Measurements from ENCODE around the gene PNPLA3. TPM values are rescaled to one million over a fixed set of nuclear protein-coding genes. Genes with fewer than 3 reads are reported as not detected.

The PNPLA3 gene
- total RNA-seq, 1 experiment from 2014 or later: 19.8 TPM

DNA sequence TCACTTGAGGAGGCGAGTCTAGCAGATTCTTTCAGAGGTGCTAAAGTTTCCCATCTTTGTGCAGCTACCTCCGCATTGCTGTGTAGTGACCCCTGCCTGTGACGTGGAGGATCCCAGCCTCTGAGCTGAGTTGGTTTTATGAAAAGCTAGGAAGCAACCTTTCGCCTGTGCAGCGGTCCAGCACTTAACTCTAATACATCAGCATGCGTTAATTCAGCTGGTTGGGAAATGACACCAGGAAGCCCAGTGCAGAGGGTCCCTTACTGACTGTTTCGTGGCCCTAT, 22.7 kb downstream of the PNPLA3 start:
- Mint-ChIP-seq H3K4me1 (no peaks in the 10 kb centered on the region), H3K36me3 (peaks cover 57% of the 10 kb centered on the region), H3K4me3 (no peak overlapping the region), H3K27ac (no peak overlapping the region), H3K27me3 (ENCODE audit: low read depth) (no peaks in the 10 kb centered on the region), H3K9me3 (peaks cover 4% of the 10 kb centered on the region; the same call in 1 of the 2 replicates)
- ChIA-PET POLR2A (interaction anchor here (1.5 kb wide), 1 partner anchor 23 kb away, joined by 5 read pairs; the partner anchor contains the start of gene PNPLA3), CTCF (interaction anchor here (0.5 to 3.4 kb wide), 39 partner anchors 8 to 797 kb away, joined by 3 to 65 read pairs (median 4); partner anchors contain the start of genes PNPLA3 and SAMM50)
- no peak for TF ChIP-seq TCF7 (CRISPR knock-in tag; IDR thresholded peaks at IDR 0.05; ENCODE audit: low read depth)
- TF ChIP-seq, protein P1, sequence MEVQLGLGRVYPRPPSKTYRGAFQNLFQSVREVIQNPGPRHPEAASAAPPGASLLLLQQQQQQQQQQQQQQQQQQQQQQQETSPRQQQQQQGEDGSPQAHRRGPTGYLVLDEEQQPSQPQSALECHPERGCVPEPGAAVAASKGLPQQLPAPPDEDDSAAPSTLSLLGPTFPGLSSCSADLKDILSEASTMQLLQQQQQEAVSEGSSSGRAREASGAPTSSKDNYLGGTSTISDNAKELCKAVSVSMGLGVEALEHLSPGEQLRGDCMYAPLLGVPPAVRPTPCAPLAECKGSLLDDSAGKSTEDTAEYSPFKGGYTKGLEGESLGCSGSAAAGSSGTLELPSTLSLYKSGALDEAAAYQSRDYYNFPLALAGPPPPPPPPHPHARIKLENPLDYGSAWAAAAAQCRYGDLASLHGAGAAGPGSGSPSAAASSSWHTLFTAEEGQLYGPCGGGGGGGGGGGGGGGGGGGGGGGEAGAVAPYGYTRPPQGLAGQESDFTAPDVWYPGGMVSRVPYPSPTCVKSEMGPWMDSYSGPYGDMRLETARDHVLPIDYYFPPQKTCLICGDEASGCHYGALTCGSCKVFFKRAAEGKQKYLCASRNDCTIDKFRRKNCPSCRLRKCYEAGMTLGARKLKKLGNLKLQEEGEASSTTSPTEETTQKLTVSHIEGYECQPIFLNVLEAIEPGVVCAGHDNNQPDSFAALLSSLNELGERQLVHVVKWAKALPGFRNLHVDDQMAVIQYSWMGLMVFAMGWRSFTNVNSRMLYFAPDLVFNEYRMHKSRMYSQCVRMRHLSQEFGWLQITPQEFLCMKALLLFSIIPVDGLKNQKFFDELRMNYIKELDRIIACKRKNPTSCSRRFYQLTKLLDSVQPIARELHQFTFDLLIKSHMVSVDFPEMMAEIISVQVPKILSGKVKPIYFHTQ (CRISPR knock-in tag; IDR thresholded peaks at IDR 0.05): no peak
- ATAC-seq (no peak), DNase-seq (ENCODE audit: low spot score) (no peak)

DNA sequence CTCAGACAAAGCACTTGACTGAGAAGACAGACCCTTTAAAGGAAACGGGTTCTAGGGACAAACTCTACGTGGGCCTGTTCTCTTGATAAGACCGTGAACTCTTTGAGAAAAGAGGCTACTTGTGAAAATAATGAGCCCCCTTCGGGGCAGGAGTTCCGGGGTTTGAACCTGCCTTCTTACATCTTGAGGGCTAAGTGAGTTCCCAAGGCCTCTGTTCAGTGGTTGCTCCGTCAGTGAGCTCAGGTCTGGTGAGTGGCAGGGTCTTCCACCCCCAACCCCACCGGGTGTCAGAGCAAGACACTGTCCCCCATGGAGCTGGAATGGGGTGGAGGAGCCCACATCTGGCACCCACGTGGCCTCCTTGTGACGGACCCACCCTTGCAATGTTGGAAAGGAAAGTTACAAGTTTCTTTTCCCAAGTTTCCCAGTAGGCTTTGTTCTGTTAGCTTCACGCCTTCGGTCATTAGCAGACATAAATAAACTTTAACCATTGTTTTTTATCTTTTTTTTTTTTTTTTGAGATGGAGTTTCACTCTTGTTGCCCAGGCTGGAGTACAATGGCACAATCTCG, 25.3 kb downstream of the PNPLA3 start:
- Mint-ChIP-seq H3K9me3 (no peaks in the 10 kb centered on the region), H3K36me3 (peaks cover 32% of the 10 kb centered on the region), H3K27me3 (ENCODE audit: low read depth) (no peaks in the 10 kb centered on the region), H3K4me1 (peaks cover 1% of the 10 kb centered on the region), H3K27ac (no peak overlapping the region), H3K4me3 (no peak overlapping the region)
- CTCF ChIA-PET: interaction anchor here (1.2 kb wide), 1 partner anchor 66 kb away, joined by 6 read pairs; no protein-coding TSS in a partner anchor
- POLR2A ChIA-PET: no interaction called here
- DNase-seq (ENCODE audit: low spot score) (no peak), ATAC-seq (no peak)
- TF ChIP-seq SMAD3 (CRISPR knock-in tag; IDR thresholded peaks at IDR 0.05; ENCODE audit: borderline replicate concordance) (no peak), ELF4 (CRISPR knock-in tag; IDR thresholded peaks at IDR 0.05; ENCODE audit: low read depth) (no peak), JUN (CRISPR knock-in tag; IDR thresholded peaks at IDR 0.05) (no peak), FOXP1 (CRISPR knock-in tag; IDR thresholded peaks at IDR 0.05; ENCODE audit: borderline replicate concordance) (no peak), KAT7 (CRISPR knock-in tag; IDR thresholded peaks at IDR 0.05; ENCODE audit: borderline replicate concordance) (no peak), AFF4 (CRISPR knock-in tag; IDR thresholded peaks at IDR 0.05; ENCODE audit: borderline replicate concordance) (no peak), MLX (CRISPR knock-in tag; IDR thresholded peaks at IDR 0.05) (no peak), HMGXB4 (CRISPR knock-in tag; IDR thresholded peaks at IDR 0.05) (no peak), NR3C1 (CRISPR knock-in tag; conservative IDR thresholded peaks at IDR 0.05; ENCODE audit: low read depth) (no peak), ZNF121 (CRISPR knock-in tag; IDR thresholded peaks at IDR 0.05) (no peak), ZNF317 (CRISPR knock-in tag; IDR thresholded peaks at IDR 0.05; ENCODE audit: borderline replicate concordance, low read depth) (no peak), PREB (CRISPR knock-in tag; IDR thresholded peaks at IDR 0.05; ENCODE audit: borderline replicate concordance) (no peak), IRF2 (CRISPR knock-in tag; IDR thresholded peaks at IDR 0.05; ENCODE audit: borderline replicate concordance, low read depth) (no peak), FOXJ3 (CRISPR knock-in tag; IDR thresholded peaks at IDR 0.05; ENCODE audit: borderline replicate concordance) (no peak), NFYB (CRISPR knock-in tag; conservative IDR thresholded peaks at IDR 0.05; ENCODE audit: low read depth) (no peak)
- TF ChIP-seq, protein P2, sequence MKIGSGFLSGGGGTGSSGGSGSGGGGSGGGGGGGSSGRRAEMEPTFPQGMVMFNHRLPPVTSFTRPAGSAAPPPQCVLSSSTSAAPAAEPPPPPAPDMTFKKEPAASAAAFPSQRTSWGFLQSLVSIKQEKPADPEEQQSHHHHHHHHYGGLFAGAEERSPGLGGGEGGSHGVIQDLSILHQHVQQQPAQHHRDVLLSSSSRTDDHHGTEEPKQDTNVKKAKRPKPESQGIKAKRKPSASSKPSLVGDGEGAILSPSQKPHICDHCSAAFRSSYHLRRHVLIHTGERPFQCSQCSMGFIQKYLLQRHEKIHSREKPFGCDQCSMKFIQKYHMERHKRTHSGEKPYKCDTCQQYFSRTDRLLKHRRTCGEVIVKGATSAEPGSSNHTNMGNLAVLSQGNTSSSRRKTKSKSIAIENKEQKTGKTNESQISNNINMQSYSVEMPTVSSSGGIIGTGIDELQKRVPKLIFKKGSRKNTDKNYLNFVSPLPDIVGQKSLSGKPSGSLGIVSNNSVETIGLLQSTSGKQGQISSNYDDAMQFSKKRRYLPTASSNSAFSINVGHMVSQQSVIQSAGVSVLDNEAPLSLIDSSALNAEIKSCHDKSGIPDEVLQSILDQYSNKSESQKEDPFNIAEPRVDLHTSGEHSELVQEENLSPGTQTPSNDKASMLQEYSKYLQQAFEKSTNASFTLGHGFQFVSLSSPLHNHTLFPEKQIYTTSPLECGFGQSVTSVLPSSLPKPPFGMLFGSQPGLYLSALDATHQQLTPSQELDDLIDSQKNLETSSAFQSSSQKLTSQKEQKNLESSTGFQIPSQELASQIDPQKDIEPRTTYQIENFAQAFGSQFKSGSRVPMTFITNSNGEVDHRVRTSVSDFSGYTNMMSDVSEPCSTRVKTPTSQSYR (CRISPR knock-in tag; IDR thresholded peaks at IDR 0.05): no peak
- TF ChIP-seq, protein P3, sequence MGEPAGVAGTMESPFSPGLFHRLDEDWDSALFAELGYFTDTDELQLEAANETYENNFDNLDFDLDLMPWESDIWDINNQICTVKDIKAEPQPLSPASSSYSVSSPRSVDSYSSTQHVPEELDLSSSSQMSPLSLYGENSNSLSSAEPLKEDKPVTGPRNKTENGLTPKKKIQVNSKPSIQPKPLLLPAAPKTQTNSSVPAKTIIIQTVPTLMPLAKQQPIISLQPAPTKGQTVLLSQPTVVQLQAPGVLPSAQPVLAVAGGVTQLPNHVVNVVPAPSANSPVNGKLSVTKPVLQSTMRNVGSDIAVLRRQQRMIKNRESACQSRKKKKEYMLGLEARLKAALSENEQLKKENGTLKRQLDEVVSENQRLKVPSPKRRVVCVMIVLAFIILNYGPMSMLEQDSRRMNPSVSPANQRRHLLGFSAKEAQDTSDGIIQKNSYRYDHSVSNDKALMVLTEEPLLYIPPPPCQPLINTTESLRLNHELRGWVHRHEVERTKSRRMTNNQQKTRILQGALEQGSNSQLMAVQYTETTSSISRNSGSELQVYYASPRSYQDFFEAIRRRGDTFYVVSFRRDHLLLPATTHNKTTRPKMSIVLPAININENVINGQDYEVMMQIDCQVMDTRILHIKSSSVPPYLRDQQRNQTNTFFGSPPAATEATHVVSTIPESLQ (CRISPR knock-in tag; IDR thresholded peaks at IDR 0.05): no peak
